Measurements from ENCODE around the gene PDXK.

GRCh38 chr21:43809853-43810504 lies 91.0 kb downstream of the PDXK start:
- no peak for TF ChIP-seq POLR2A (IDR thresholded peaks at IDR 0.05)
- TF ChIP-seq CTCF (IDR thresholded peaks at IDR 0.05), result no peak

Measured in tibial nerve (tissue), 3 donors.